Cerebellar cortex (tissue), 1 donor: Measurements from ENCODE around the gene FRY.

Experiments used
- DNase-seq: peaks from one replicate; pipeline ENCODE4 v3.0.0-alpha.2; 2015; ENCODE audit warnings: low spot score

Gene FRY

GRCh38 chr13:32016631-32017030 is 14.9 kb upstream of the FRY start:
- no peak for DNase-seq

GRCh38 chr13:32017474-32017873 is 14.1 kb upstream of the FRY start:
- no peak for DNase-seq

DNA sequence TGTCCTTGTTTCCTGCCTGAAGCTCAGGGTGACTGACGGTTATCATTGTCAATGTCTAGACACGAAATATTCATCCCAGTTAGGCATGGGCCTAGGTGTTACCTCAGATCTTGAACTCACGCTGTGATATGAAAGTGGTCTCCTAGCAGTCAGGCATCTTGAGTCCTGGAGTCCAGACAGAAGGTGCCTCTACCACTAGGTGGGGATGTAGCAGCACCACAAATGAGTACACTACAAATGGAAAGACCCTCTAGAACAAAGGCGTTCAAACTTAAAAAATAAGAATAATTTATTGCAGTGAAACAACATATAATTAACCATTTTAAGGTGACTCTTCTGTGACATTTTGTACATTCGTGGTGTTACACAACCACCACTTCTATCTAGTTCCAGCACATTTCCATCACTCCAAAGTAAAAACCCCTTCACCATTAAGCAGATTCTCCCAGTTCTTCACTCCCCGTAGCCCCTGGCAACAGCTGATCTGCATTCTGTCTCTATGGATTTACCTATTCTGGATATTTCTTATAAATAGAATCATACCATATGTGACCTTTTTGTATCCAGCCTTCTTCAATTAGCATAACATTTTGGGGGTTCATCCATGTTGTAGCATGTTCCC is 11.9 kb upstream of the FRY start:
- DNase-seq = peak; percentile 49

DNA sequence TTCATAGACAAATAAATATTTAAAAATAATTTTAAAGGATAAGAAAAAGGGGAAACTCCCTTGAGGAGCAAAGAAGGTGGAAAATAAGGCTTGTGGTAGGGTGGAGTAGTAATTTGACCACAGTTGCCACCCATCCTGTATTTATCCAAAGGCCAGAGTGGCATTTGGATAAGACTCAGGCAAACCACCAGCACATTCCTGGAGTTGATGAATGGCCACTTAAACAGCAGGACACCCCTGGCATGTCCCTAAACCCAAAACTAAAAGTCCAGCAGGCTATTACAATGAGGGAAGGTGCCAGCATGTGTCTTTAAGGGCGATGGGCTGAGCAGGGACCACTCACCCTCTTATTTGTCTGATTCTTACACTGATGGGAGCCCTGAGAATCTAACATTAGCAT is 9.8 kb upstream of the FRY start:
- no peak for DNase-seq

GRCh38 chr13:32022311-32022710 is 9.3 kb upstream of the FRY start:
- no peak for DNase-seq

- DNase-seq = no peak
These were observed 8.5 kb upstream of the FRY start for GRCh38 chr13:32023096-32023495.

DNA sequence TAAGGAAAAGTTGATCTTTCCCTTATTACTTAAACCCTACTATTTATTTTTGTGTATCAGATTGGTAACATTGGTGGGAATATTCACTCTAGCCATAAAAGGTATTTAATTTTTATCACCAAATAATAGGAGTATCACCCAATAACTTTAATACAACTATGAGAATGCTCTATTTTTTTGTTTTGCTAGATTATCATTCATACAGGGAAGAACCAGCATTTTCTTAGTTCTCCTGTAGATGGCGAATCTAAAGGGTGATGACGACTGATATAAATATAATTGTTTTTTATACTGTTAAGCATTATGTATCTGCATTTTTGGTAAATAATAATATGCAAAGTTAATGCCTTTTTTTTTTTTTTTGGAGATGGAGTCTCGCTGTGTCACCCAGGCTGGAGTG is 7.9 kb upstream of the FRY start:
- DNase-seq = no peak

- no peak for DNase-seq
These were observed 6.8 kb upstream of the FRY start for GRCh38 chr13:32024750-32025149.

- no peak for DNase-seq
These were observed 5.8 kb upstream of the FRY start for GRCh38 chr13:32025730-32026129.

DNA sequence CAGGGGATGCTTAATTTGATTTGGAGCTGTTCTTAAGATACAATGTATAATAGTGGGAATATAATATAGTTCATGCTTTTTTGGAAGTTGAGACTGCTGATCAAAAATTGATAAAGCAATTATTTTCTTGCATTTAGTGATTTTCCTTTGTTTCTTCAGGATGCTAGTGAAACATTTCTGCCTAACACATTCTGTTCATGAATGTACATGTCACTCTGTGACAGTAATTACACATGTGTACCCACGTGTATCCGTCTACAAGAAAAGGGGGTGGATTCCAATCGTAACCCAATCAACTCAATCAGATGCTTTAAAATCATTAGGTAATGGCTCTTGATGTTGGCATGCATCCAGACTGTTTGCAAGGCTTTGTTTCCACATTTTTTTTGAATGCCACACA is 5.0 kb upstream of the FRY start:
- no peak for DNase-seq

- DNase-seq = no peak
These were observed 2.9 kb upstream of the FRY start for GRCh38 chr13:32028711-32029110.

DNA sequence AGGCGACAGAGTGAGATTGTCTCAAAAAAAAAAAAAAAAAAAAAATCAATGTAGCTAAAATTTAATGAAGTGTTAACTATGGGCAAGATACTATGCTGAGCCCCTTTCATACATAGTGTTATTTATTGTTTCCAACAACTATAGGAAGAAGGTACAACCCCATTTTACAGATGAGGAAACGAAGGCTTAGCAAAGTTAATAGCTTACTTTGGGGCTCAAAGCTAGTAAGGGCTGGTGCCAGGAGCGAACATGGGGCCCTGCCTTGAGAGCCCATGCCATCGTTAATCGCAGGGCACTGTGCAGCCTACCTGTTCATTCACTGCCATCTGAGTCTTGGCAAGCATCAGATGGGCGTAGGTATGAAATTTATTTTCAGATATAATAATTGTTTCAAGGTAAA is 1.9 kb upstream of the FRY start:
- DNase-seq = no peak

DNA sequence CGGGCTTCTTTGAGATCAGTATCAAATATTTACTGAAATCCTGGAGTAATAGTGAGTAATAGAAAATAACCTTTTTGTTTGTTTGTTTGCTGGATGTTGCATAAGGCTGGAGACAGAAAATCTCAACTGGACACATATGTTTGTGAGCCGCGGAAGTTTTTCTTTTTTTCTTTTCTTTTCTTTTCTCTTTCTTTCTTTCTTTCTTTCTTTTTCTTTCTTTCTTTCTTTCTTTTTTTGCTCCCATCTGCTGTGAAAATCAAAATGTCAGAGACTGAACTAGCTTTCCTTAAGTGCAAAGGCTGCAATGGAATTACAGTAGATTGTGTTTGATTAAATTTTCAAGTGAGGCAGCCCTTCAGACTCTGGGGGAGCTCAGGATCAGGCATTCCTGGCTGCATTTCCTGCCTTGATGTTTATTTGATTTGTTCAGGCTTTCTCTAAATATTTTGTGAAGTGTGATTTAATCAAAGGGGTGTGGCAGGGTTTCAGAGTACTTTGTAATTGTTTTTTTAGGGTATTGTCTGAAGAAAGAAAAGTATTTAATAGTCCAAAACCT is 319 bp downstream of the FRY start:
- peak; percentile 40 for DNase-seq

DNA sequence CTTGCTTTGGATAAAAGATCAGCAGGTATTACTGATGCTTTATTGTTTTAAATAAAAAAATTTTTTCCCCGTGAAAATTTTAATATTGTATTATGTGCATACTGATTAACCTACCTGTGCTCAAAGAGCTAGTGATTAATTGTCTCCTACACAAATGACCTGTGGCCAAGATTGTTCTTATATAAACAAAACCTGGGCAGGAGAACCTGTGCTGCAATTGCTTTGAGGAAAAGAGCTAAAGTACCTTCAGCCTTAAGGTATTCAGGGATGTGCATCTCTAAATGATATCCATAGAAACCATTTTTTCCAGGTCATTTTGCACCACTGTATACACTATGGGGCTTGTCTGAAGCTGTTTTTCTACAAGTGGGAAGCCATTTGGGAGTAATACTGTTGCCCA is 1.2 kb downstream of the FRY start:
- peak; percentile 32 for DNase-seq

DNA sequence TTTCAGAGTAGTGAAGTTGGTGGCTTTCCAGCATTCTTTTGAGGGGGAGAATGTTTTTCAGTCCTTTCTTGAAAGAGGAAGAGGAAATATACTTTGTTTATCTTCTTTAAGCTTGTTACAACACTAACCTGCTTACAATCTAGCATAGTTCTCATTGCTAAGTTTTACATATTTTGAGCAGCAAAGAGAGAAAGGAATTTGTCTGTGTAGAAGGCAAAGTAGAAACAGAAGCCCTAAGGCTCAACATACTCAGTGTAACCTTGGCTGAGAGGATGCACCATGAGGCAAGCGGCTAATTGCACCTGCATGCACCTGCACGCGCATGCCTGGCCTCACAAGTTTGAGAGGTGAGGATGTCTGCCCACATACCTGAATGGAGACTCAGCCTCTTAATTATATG is 2.2 kb downstream of the FRY start:
- no peak for DNase-seq

DNA sequence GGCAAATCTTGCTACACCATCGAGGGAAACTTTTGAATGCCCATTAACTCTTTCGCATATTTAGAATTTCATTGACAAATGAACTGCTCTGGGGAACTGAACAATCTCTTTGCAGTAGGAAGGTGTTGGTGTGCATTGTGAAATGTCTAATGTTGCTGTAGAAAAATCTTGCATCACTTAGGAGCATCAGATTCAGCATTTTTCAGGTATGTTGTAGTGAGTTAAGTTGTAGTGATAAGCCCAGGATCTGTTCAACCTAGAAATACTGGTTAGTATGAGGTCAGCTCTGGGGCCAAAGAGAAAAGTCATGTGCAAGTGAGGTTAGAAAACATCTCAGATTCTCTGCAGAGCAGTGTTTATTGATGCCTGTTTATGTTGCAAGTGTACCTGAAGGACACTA is 4.1 kb downstream of the FRY start:
- DNase-seq = no peak

DNA sequence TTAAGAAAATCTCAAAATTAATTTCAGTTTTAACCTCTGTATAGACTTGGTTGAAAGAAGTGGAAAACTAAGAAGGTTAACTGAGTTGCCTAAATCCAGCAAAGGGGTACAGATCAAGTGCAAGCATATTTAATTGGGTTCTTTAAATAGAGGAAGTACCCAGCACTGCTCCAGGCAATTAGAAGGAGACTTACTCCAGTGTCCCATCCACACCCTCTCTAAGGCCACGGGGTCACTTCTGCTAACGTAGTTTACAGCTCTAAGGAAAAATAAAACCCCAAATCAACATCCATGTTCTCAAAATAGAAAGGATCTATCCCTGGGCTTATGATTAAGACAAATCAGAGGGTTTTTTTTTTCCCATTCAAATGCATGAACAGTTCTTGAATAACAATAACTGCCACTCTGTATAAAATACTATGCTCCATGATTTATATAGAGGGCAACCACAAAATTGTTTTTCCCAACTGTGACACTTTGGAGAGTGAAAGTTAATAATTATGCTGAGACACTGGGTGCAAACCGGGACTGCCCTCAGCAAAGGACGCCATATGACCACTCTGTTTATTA is 4.6 kb downstream of the FRY start:
- no peak for DNase-seq

GRCh38 chr13:32036757-32037156 is 5.2 kb downstream of the FRY start:
- no peak for DNase-seq

DNA sequence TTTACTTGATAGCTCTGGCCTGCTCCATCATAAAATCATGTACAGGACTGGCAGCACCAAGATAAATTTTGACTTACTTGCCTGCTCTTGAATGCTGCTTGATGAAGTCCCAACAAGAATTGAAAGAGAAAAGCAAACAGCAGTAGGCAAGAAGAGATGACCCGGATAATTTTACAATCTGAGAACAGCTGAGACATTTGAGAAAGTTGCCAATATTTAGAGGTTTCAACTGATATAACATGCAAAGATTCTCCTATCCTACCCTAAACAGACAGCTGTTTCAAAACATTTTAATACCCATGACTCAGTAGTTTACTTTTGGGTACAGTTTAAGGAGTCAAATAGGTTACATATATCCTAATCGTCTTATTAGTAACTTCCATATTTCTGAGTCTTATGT is 5.9 kb downstream of the FRY start:
- no peak for DNase-seq

GRCh38 chr13:32038343-32038742 is 6.8 kb downstream of the FRY start:
- no peak for DNase-seq

- DNase-seq = no peak
These were observed 7.5 kb downstream of the FRY start for GRCh38 chr13:32039056-32039455.

GRCh38 chr13:32039528-32039927 is 8.0 kb downstream of the FRY start:
- DNase-seq = no peak

DNA sequence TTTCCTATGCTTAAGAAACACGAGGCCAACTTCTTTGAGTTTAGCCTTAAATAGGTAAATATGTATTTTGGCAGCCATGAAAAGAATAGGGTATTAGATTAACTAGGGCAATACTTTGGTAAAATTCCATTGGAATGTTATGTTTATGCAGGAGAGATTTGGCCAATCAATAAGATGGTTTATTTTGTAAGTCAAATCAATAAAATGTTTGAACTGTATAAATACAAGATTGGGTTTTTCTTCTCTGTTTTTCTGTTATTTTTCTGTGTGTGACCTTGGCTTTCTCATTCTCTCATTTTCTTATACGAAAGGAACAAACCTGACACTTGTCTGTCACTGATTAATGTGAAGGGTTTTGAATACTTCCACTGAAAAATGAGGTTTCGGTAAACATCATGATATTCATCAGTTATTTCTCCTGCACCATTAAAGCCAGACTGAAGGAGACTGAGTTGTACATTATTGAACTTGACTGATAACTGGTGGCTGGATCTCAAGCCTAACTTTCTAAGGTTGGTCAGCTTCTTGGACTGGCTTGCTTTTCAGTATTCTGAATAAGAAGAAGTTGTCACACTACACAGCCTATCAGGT is 8.6 kb downstream of the FRY start:
- no peak for DNase-seq

DNA sequence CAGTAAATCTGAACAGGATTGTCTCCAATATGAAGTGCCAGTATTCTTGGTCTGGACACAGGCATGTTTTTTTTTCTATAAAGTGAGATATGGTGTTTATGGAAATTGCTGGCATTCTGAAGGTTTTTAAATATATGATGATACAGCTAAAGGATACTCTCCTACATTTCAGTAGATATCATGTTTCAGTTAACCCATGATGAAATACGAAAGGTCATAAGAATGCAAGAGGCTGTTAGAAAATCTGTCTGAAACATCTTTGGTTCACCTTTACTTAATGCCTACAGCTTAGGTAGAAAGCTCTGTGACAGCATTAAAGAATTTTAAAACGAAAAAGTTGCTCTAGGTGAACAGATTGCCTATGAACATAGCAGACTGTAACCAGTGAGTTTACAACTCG is 9.1 kb downstream of the FRY start:
- no peak for DNase-seq
